ENCODE results near the gene TTC33. TPM values are rescaled to one million over a fixed set of nuclear protein-coding genes. Genes with fewer than 3 reads are reported as not detected.

Gene TTC33
- polyA plus RNA-seq, 1 donor from 2014 or later: 73.5 TPM

- TF ChIP-seq SMC3 (conservative IDR thresholded peaks at IDR 0.05; ENCODE audit: poor library complexity) (no peak), EP300 (conservative IDR thresholded peaks at IDR 0.05; ENCODE audit: poor library complexity, severe bottlenecking) (no peak), RAD21 (conservative IDR thresholded peaks at IDR 0.05) (no peak), MXI1 (conservative IDR thresholded peaks at IDR 0.05; ENCODE audit: poor library complexity, severe bottlenecking) (no peak), EZH2 (IDR thresholded peaks at IDR 0.05; ENCODE audit: borderline replicate concordance, insufficient read depth, low read length, poor library complexity, severe bottlenecking) (no peak)
- no peaks in the 10 kb centered on the region for H3K79me2 ChIP-seq (replicated peaks; ENCODE audit: insufficient read depth, low read length)
- H3K9me3 ChIP-seq (ENCODE audit: low read length): peaks cover 5% of the 10 kb centered on the region
- H3F3A ChIP-seq (ENCODE audit: insufficient read depth, low read length, poor library complexity, severe bottlenecking): no peaks in the 10 kb centered on the region
- no peak overlapping the region for H2AFZ ChIP-seq (ENCODE audit: low read depth, low read length)
- peak overlapping the region; percentile 91 for H3K4me2 ChIP-seq (ENCODE audit: low read length)
- H3K9ac ChIP-seq (ENCODE audit: low read length): peak overlapping the region; percentile 55
- peaks cover 51% of the 10 kb centered on the region for H3K27me3 ChIP-seq (ENCODE audit: insufficient read depth, low read depth, low read length)
- peak overlapping the region; percentile 74 for H3K4me3 ChIP-seq (ENCODE audit: low read length)
- no peaks in the 10 kb centered on the region for H3K9me2 ChIP-seq (ENCODE audit: insufficient read depth, low read length)
- H3K27ac ChIP-seq (ENCODE audit: low read length): no peak overlapping the region
- H3K36me3 ChIP-seq (ENCODE audit: insufficient read depth, low read length): no peaks in the 10 kb centered on the region
- H4K20me1 ChIP-seq (ENCODE audit: insufficient read depth): no peaks in the 10 kb centered on the region
These were observed 77.2 kb downstream of the TTC33 start for GRCh38 chr5:40678460-40679147.

DNA sequence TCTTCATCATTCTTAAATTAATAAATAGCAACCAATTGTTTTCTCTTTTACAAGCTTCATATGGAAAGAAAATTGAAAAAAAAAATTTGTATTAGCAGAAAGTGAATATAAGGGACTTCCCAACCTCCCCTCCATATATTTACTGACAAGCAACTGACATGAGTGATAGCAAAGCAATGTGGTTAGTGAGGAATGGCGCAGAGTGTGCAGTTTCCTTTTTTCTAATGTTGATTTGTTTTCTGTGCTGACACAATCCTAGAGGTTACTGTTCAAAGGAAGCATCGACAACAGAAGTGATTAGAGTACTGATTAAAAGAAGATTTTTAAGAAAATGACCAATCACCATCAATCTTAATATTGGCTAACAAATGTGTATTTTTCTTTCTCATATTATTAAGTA, 77.7 kb downstream of the TTC33 start:
- Histone ChIP-seq H3K27me3 (ENCODE audit: insufficient read depth, low read depth, low read length) (peaks cover 46% of the 10 kb centered on the region), H3K27ac (ENCODE audit: low read length) (no peak overlapping the region), H3K4me3 (ENCODE audit: low read length) (peak overlapping the region; percentile 74), H3K9me3 (ENCODE audit: low read length) (peaks cover 5% of the 10 kb centered on the region), H3K9ac (ENCODE audit: low read length) (no peak overlapping the region), H4K20me1 (ENCODE audit: insufficient read depth) (no peaks in the 10 kb centered on the region), H2AFZ (ENCODE audit: low read depth, low read length) (no peak overlapping the region), H3K4me2 (ENCODE audit: low read length) (peak overlapping the region; percentile 91), H3F3A (ENCODE audit: insufficient read depth, low read length, poor library complexity, severe bottlenecking) (no peaks in the 10 kb centered on the region), H3K9me2 (ENCODE audit: insufficient read depth, low read length) (no peaks in the 10 kb centered on the region), H3K36me3 (ENCODE audit: insufficient read depth, low read length) (no peaks in the 10 kb centered on the region), H3K79me2 (replicated peaks; ENCODE audit: insufficient read depth, low read length) (no peaks in the 10 kb centered on the region)
- TF ChIP-seq, protein P1, sequence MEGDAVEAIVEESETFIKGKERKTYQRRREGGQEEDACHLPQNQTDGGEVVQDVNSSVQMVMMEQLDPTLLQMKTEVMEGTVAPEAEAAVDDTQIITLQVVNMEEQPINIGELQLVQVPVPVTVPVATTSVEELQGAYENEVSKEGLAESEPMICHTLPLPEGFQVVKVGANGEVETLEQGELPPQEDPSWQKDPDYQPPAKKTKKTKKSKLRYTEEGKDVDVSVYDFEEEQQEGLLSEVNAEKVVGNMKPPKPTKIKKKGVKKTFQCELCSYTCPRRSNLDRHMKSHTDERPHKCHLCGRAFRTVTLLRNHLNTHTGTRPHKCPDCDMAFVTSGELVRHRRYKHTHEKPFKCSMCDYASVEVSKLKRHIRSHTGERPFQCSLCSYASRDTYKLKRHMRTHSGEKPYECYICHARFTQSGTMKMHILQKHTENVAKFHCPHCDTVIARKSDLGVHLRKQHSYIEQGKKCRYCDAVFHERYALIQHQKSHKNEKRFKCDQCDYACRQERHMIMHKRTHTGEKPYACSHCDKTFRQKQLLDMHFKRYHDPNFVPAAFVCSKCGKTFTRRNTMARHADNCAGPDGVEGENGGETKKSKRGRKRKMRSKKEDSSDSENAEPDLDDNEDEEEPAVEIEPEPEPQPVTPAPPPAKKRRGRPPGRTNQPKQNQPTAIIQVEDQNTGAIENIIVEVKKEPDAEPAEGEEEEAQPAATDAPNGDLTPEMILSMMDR (IDR thresholded peaks at IDR 0.05; ENCODE audit: poor library complexity, severe bottlenecking): no peak
- TF ChIP-seq MXI1 (conservative IDR thresholded peaks at IDR 0.05; ENCODE audit: poor library complexity, severe bottlenecking) (no peak), REST (IDR thresholded peaks at IDR 0.05; ENCODE audit: borderline replicate concordance) (no peak), POLR2AphosphoS5 (IDR thresholded peaks at IDR 0.05) (no peak)

Data from neural cell (in vitro differentiated cells).